Thyroid gland (tissue), 4 donors: ENCODE data around the gene ZBTB7A. TPM values are rescaled to one million over a fixed set of nuclear protein-coding genes. Genes with fewer than 3 reads are reported as not detected.

Source experiments
- DNase-seq, 2 donors: peaks; one replicate each; pipeline ENCODE4 v3.0.0-alpha.2; 2019
- H3K27ac ChIP-seq, 3 donors: fragments of 200-600 bp; sonication (generic); 1 replicate in 2 of 3; 2 replicates in 1 of 3; pipeline ENCODE4 v1.5.1; 2016 to 2019; ENCODE audit warnings: mild to moderate bottlenecking in 1 of 3, moderate library complexity in 1 of 3
- H3K27me3 ChIP-seq: fragments of 200-600 bp; sonication (generic); one replicate; pipeline ENCODE4 v1.5.1; 2019
- H3K36me3 ChIP-seq, 2 donors: fragments of 200-600 bp; sonication (generic); one replicate each; pipeline ENCODE4 v1.5.1; 2016 to 2019
- H3K4me1 ChIP-seq, 2 donors: fragments of 200-600 bp; sonication (generic); one replicate each; pipeline ENCODE4 v1.5.1; 2017 to 2019
- H3K4me3 ChIP-seq, 3 donors: fragments of 200-600 bp; sonication (generic); replicated peaks in 1 of 3; 1 replicate in 2 of 3; 2 replicates in 1 of 3; pipeline ENCODE4 v1.5.1; 2016; ENCODE audit warnings: mild to moderate bottlenecking in 1 of 3
- H3K9me3 ChIP-seq: fragments of 200-600 bp; sonication (generic); one replicate; pipeline ENCODE4 v1.5.1; 2017
- POLR2A ChIP-seq, 2 donors: fragments of 450-650 bp; IDR thresholded peaks; one replicate each; pipeline ENCODE4 v1.6.1; 2017; ENCODE audit warnings: antibody characterized with exemption in 2 of 2, mild to moderate bottlenecking in 2 of 2, moderate library complexity in 1 of 2
- WGBS, 2 donors: methylation state at CpG; one replicate each; pipeline ENCODE4 v1.1.5; 2017; 5-methylcytosine and 5-hydroxymethylcytosine counted together
- intact Hi-C: fragments of 100-400 bp; cut with DNase I; formaldehyde crosslinking; loops from one replicate; pipeline ENCODE4 v1.15.1; 2023
- total RNA-seq, 4 donors: library from RNA; depleted of rRNA; stranded (reverse); fragments of >200 nt; gene quantifications; one replicate each; pipeline ENCODE4 v1.2.3, GENCODE V29; 2016
- TF ChIP-seq, protein P1 (sequence below), 6 experiments: fragments of 200-600 bp in 3 of 6; fragments of 450-650 bp in 3 of 6; sonication (generic) in 3 of 6; IDR thresholded peaks; one replicate each; pipeline ENCODE4 v1.5.1; 2016 to 2019; ENCODE audit warnings: antibody characterized with exemption in 6 of 6, mild to moderate bottlenecking in 2 of 6, inconsistent platforms in 1 of 6, moderate library complexity in 1 of 6

The ZBTB7A gene
- total RNA-seq, 4 donors from 2014 or later, result 45.3 to 85.3 (median 54.9) TPM

DNA sequence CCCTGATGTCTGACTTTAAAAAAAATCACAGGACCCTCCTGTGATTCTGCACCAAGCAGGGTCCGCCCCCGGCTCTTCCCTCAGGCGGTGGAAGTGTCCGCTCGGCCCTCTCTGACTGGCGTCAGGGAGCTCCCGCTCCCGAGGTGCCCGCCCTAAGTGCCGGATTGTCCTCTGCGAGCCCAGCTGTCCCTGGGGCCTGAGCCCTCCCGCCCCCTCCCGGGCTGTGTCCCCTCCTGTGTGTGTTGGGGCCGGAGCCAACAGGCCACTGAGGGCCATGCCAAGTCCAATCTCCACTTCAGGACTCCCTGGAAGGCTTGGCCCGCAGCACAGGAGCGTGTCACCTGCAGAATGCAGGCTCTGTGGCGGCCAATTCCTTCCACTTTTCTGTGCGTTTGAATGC is 31.8 kb upstream of the ZBTB7A start:
- intact Hi-C loops, result no loop called here
- H3K9me3 ChIP-seq, result no peaks in the 10 kb centered on the region
- H3K27me3 ChIP-seq, result no peaks in the 10 kb centered on the region
- H3K4me1 ChIP-seq, result no peaks in the 10 kb centered on the region
- WGBS, 2 donors, result 89 to 100% methylated on average over 3 to 14 of the region's 18 CpGs
- H3K4me3 ChIP-seq, result no peak overlapping the region
- DNase-seq, result peak in 1 of 2 donors; percentile 22
- no peak overlapping the region for H3K27ac ChIP-seq
- no peak for TF ChIP-seq POLR2A (IDR thresholded peaks at IDR 0.05)
- TF ChIP-seq, protein P1, sequence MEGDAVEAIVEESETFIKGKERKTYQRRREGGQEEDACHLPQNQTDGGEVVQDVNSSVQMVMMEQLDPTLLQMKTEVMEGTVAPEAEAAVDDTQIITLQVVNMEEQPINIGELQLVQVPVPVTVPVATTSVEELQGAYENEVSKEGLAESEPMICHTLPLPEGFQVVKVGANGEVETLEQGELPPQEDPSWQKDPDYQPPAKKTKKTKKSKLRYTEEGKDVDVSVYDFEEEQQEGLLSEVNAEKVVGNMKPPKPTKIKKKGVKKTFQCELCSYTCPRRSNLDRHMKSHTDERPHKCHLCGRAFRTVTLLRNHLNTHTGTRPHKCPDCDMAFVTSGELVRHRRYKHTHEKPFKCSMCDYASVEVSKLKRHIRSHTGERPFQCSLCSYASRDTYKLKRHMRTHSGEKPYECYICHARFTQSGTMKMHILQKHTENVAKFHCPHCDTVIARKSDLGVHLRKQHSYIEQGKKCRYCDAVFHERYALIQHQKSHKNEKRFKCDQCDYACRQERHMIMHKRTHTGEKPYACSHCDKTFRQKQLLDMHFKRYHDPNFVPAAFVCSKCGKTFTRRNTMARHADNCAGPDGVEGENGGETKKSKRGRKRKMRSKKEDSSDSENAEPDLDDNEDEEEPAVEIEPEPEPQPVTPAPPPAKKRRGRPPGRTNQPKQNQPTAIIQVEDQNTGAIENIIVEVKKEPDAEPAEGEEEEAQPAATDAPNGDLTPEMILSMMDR (IDR thresholded peaks at IDR 0.05), result no peak
- peaks cover 36 to 43% of the 10 kb centered on the region in 2 donors for H3K36me3 ChIP-seq

DNA sequence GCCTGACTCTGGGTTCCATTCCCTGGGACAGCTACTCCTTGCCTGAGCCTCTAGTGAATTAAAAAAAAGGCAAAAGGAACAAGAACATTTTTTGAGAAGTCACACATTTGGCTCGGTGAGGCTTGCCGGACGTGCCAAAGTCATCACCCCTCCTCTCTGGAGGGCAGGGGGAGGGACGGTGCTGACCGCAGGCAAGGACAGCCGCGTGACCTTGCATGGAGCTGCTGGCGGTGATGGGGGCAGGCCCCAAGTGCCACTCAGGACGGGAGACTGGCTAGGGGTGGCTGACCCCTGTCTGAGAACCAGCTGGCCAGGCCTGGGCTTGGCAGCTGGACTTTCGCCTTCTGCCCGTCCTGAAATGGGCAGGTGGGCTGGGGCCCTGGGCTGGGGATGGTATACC is 30.8 kb upstream of the ZBTB7A start:
- intact Hi-C loops, result no loop called here
- DNase-seq, result peak in 1 of 2 donors; percentile 19
- Histone ChIP-seq H3K4me1 (no peaks in the 10 kb centered on the region), H3K27me3 (no peaks in the 10 kb centered on the region), H3K36me3 (peaks cover 33% of the 10 kb centered on the region in 2 donors), H3K27ac (peak overlapping the region in 1 of 3 donors; percentile 17), H3K4me3 (no peak overlapping the region), H3K9me3 (no peaks in the 10 kb centered on the region)
- 58 to 88% methylated on average over 7 to 10 of the region's 11 CpGs for WGBS, 2 donors
- TF ChIP-seq, protein P1 (IDR thresholded peaks at IDR 0.05), result no peak
- TF ChIP-seq POLR2A (IDR thresholded peaks at IDR 0.05), result no peak

DNA sequence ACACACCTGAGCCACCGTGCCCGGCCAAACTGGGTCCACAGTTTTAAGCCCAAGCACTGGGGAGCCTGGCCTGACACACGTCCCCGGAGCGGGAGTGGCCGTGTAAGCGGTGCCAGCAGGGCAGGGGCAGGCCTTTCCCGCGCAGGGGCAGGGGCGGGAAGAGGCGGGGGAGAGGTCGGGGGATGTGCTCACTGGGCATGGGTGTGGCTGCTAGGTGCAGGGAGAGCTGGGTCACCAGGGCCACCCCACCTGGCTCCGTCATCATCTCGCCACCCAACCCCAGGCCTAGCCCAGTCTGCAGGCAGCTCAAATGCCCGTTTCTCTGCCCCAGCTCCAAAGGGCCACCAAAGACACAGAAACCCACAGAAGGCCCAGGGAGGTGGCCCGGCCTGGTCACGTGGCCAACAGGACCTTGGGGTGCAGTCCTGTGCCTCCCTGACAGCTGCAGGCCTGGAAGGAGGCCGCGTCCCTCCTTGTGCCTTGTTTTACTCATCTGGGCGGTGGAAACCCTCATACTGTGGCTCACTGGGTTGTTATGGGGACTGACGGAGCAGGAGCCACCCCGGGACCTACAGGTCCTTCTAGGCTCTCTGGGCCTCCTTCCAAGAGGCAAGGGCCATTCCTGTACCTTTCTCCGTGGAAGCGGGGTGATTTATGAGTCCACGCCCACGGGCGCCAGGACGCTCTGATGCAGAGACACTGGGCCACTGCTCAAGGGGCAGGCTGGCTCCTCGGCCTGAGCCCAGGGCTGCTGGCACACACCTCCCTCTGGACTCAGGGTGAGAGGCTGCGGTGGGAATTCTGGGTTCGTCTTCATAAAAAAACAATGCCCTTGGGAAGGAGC is 29.6 kb upstream of the ZBTB7A start:
- H3K27ac ChIP-seq, result no peak overlapping the region
- no peaks in the 10 kb centered on the region for H3K9me3 ChIP-seq
- no peaks in the 10 kb centered on the region for H3K4me1 ChIP-seq
- 92 to 94% methylated on average over 26 to 28 of the region's 31 CpGs for WGBS, 2 donors
- intact Hi-C loops, result no loop called here
- no peak for DNase-seq
- H3K4me3 ChIP-seq, result no peak overlapping the region
- TF ChIP-seq POLR2A (IDR thresholded peaks at IDR 0.05), result no peak
- TF ChIP-seq, protein P1 (IDR thresholded peaks at IDR 0.05), result no peak
- peaks cover 21 to 26% of the 10 kb centered on the region in 2 donors for H3K36me3 ChIP-seq
- H3K27me3 ChIP-seq, result no peaks in the 10 kb centered on the region

DNA sequence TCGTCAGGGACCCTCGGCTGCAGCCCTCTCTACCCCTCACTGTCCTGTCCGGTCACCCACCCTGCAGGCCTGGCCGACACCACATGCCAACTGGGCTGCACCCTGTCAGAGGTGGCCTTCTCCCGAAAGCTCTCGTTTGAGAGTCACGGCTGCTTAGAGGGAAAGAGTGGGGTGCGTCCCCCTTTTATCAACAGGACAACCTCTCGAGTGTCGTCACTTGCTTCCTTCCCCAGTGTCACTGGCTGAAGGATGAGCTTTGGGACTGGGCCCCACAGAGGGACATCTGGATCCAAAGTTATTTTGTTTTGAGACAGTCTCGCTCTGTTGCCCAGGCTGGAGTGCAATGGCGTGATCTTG is 28.8 kb upstream of the ZBTB7A start:
- Histone ChIP-seq H3K9me3 (no peaks in the 10 kb centered on the region), H3K27me3 (no peaks in the 10 kb centered on the region), H3K27ac (no peak overlapping the region), H3K4me1 (no peaks in the 10 kb centered on the region), H3K4me3 (no peak overlapping the region), H3K36me3 (peaks cover 14 to 18% of the 10 kb centered on the region in 2 donors)
- TF ChIP-seq, protein P1 (IDR thresholded peaks at IDR 0.05), result no peak
- no peak for TF ChIP-seq POLR2A (IDR thresholded peaks at IDR 0.05)
- intact Hi-C loops, result no loop called here
- 92 to 97% methylated on average over 12 of the region's 12 CpGs for WGBS, 2 donors
- DNase-seq, result no peak

DNA sequence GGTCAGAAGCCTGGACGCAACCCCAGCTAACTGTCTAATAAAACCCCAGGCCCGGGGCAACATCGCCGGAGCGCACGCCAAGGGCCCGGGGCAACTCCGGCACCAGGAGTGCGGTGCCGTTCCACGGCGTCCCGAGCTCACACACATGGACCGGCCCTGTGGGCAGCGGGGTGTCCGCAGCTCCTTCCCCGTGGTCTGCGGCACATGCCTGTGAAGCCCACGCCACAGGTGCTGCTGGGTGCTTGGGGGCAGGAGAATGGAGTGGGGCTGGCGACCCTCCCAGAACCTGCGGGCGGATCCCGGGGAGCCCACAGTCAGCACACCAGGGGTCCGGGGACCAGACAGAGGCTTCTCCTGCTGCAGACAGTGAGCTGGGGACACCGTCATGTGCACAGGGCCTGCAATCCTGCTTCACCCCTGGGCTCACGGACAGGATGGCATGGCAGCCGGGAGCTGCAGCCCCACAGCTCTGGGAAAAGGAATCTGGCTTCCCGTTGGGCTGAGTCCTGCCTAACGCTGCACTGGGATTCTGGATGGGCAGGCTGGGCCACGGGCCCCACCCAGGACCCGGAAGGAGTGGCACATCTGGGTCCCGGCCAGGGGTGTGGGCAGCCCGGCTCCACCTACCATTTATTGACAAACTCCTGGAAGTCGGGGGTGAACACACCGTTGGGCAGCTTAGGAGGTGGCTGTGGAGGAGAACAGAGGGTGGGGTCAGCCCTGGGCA is 28.2 kb upstream of the ZBTB7A start:
- Histone ChIP-seq H3K27ac (no peak overlapping the region), H3K4me1 (no peaks in the 10 kb centered on the region), H3K4me3 (no peak overlapping the region), H3K27me3 (no peaks in the 10 kb centered on the region), H3K9me3 (no peaks in the 10 kb centered on the region), H3K36me3 (peaks cover 17 to 18% of the 10 kb centered on the region in 2 donors)
- WGBS, 2 donors, result 95% methylated on average over 32 of the region's 35 CpGs; no CpG with 5 or more reads in 1 of the 2 donors
- intact Hi-C loops, result no loop called here
- DNase-seq, result no peak
- TF ChIP-seq, protein P1 (IDR thresholded peaks at IDR 0.05), result no peak
- no peak for TF ChIP-seq POLR2A (IDR thresholded peaks at IDR 0.05)
